Left cardiac atrium (tissue), 4 donors: ENCODE data around the gene THBD. TPM values are rescaled to one million over a fixed set of nuclear protein-coding genes. Genes with fewer than 3 reads are reported as not detected.

Experiments used
- ATAC-seq, 2 donors: fragments of 200-7000 bp; cut with Tn5 transposase; one replicate each; pipeline ENCODE4 v1.9.1; 2020; ENCODE audit warnings: mild to moderate bottlenecking in 2 of 2, moderate library complexity in 2 of 2
- DNase-seq: peaks from one replicate; pipeline ENCODE4 v3.0.0-alpha.2; 2020
- intact Hi-C, 2 donors: fragments of 100-400 bp; cut with DNase I; formaldehyde crosslinking; loops; one replicate each; pipeline versions ENCODE4 v1.14.1 to v1.15.1; 2022 to 2023
- long read RNA-seq: library from polyadenylated mRNA; unstranded; transcript quantifications from one replicate; pipeline ENCODE4 v2.0.0, GENCODE V29; 2021
- total RNA-seq, 2 donors: library from RNA; stranded (reverse); fragmentation: NEBNext Ultra II Directional; extraction: Animal tissue kit (Norgen Biotek cat#: 25700); gene quantifications; one replicate each; pipeline ENCODE4 v1.2.1, GENCODE V29; 2021
- donor health status: DM: no; HTN: yes; CAD: no.
- donor health status: DM: no; HTN: yes; CAD: no; lungs with severe emphysema.
- donor health status: DM: yes; HTN: yes; CAD: no.
- donor health status: Dilated cardiomyopathy.

Gene THBD
- total RNA-seq = 10 to 100 TPM; 20.6 to 50.5 TPM
- long read RNA-seq, full-length matches to known transcripts = 61 of 61 reads
- long read RNA-seq, partial matches to known transcripts = 0 of 61 reads
- long read RNA-seq, other reads (novel, unspliced or antisense) = 0 of 61 reads

- intact Hi-C loops = loop anchor here in 1 of 2 donors (5.0 to 10.0 kb wide), 4 partner anchors 183 to 355 kb away; no protein-coding TSS in a partner anchor
- DNase-seq (peak; percentile 93), ATAC-seq (peak; percentile 56 to 82)
Measured at GRCh38 chr20:23049201-23050075, at the start of gene THBD. Gene THBD (minus strand): TSS chr20:23049672. CDS start chr20:23049504, 168 bp downstream.

- DNase-seq = no peak
Measured at GRCh38 chr20:23097636-23098580, 48.4 kb upstream of the THBD start.

GRCh38 chr20:23096986-23097520 is 47.6 kb upstream of the THBD start:
- intact Hi-C loops = no loop called here
- ATAC-seq = no peak
- DNase-seq = no peak

More at GRCh38 chr20:23097636-23098580, 48.4 kb upstream of the THBD start:
- intact Hi-C loops = no loop called here
- ATAC-seq = peak in 1 of 2 donors; percentile 40

- DNase-seq (no peak), ATAC-seq (no peak)
- intact Hi-C loops = no loop called here
Measured at GRCh38 chr20:23096097-23096496, 46.6 kb upstream of the THBD start.

- intact Hi-C loops = no loop called here
- ATAC-seq (no peak), DNase-seq (no peak)
Measured at GRCh38 chr20:23095499-23095898, 46.0 kb upstream of the THBD start.

- intact Hi-C loops = no loop called here
- DNase-seq (no peak), ATAC-seq (no peak)
Measured at GRCh38 chr20:23094927-23095326, 45.5 kb upstream of the THBD start.

GRCh38 chr20:23094213-23094896 is 44.9 kb upstream of the THBD start:
- intact Hi-C loops = no loop called here
- no peak for ATAC-seq
- DNase-seq = no peak

- DNase-seq (no peak), ATAC-seq (no peak)
- intact Hi-C loops = no loop called here
Measured at GRCh38 chr20:23093613-23094012, 44.1 kb upstream of the THBD start.

- peak in 1 of 2 donors; percentile 25 for ATAC-seq
- intact Hi-C loops = no loop called here
Measured at GRCh38 chr20:23092861-23093495, 43.5 kb upstream of the THBD start.

GRCh38 chr20:23092384-23092756 is 42.9 kb upstream of the THBD start:
- intact Hi-C loops = no loop called here
- ATAC-seq (peak in 1 of 2 donors; percentile 48), DNase-seq (no peak)

More at GRCh38 chr20:23092861-23093495, 43.5 kb upstream of the THBD start:
- no peak for DNase-seq

GRCh38 chr20:23091721-23092383 is 42.4 kb upstream of the THBD start:
- intact Hi-C loops = no loop called here
- ATAC-seq (peak in 1 of 2 donors; percentile 28), DNase-seq (no peak)

- no peak for DNase-seq
- ATAC-seq = no peak
- intact Hi-C loops = no loop called here
Measured at GRCh38 chr20:23090878-23091277, 41.4 kb upstream of the THBD start.

- no peak for ATAC-seq
- no peak for DNase-seq
- intact Hi-C loops = no loop called here
Measured at GRCh38 chr20:23090147-23090546, 40.7 kb upstream of the THBD start.

GRCh38 chr20:23088866-23089265 is 39.4 kb upstream of the THBD start:
- DNase-seq = no peak
- intact Hi-C loops = loop anchor here in 1 of 2 donors (5.0 kb wide), 1 partner anchor 43 kb away; no protein-coding TSS in a partner anchor
- no peak for ATAC-seq

- no peak for DNase-seq
- peak in 1 of 2 donors; percentile 6 for ATAC-seq
- intact Hi-C loops = loop anchor here in 1 of 2 donors (5.0 kb wide), 1 partner anchor 45 kb away; no protein-coding TSS in a partner anchor
Measured at GRCh38 chr20:23087587-23088251, 38.2 kb upstream of the THBD start.

- intact Hi-C loops = loop anchor here in 1 of 2 donors (5.0 kb wide), 1 partner anchor 45 kb away; no protein-coding TSS in a partner anchor
- DNase-seq (peak; percentile 84), ATAC-seq (peak; percentile 28 to 45)
Measured at GRCh38 chr20:23086931-23087411, 37.5 kb upstream of the THBD start.
